HL-60/S4 (cell line): ENCODE data around the gene SH2D4B.

Experiments
- in situ Hi-C: fragments of 300-500 bp; cut with MboI; formaldehyde crosslinking; loops from 2 replicates; pipeline ENCODE4 v1.14.3; 2022; ENCODE audit warnings: low sequenced_read_pairs

Gene SH2D4B

GRCh38 chr10:80630324-80630723 is 92.6 kb downstream of the SH2D4B start:
- in situ Hi-C loops = no loop called here

GRCh38 chr10:80632742-80633141 is 95.0 kb downstream of the SH2D4B start:
- in situ Hi-C loops = no loop called here

GRCh38 chr10:80633383-80633860 is 95.7 kb downstream of the SH2D4B start:
- in situ Hi-C loops = no loop called here

- in situ Hi-C loops = no loop called here
Measured at GRCh38 chr10:80633910-80634309, 96.2 kb downstream of the SH2D4B start.

- in situ Hi-C loops = no loop called here
Measured at GRCh38 chr10:80642661-80643060, 105.0 kb downstream of the SH2D4B start.

GRCh38 chr10:80646366-80646765 is 108.7 kb downstream of the SH2D4B start:
- in situ Hi-C loops = no loop called here

GRCh38 chr10:80647173-80647833 is 109.6 kb downstream of the SH2D4B start:
- in situ Hi-C loops = no loop called here

DNA sequence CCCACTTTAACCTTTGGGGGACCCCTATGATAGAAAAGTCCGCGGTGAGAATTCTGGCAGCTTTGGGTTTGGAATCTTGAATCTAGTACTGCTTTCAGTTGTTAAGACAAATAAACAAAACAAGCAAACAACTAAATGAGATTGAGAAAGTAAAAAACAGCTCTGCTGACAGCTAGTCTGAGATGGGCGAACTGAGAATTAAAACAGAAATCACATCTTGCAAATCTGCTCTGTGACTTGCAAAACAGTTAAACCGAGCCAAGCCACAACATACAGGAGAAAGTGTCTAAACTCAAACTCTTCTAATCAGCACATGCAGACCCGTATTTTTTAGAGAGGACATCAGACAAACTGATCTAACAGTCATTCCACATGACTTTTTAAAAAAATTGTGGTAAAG is 110.4 kb downstream of the SH2D4B start:
- in situ Hi-C loops = no loop called here

GRCh38 chr10:80649183-80649582 is 111.5 kb downstream of the SH2D4B start:
- in situ Hi-C loops = no loop called here

GRCh38 chr10:80655898-80656297 is 118.2 kb downstream of the SH2D4B start:
- in situ Hi-C loops = loop anchor here (25.0 kb wide), 1 partner anchor 219 kb away; no protein-coding TSS in a partner anchor

DNA sequence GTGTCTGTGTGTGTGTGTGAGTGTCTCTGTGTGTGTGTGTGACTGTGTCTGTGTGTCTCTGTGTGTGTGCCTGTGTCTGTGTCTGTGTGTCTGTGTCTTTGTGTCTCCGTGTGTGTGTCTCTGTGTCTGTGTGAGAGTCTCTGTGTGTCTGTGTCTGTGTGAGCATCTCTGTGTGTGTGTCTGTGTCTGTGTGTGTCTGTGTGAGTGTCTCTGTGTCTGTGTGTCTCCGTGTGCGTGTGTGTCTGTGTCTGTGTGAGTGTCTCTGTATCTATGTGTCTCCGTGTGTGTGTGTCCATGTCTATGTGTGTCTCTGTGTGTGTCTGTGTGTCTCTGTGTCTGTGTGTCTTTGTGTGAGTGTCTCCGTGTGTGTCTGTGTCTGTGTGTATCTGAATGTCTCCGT is 120.4 kb downstream of the SH2D4B start:
- in situ Hi-C loops = loop anchor here (25.0 kb wide), 1 partner anchor 221 kb away; no protein-coding TSS in a partner anchor

DNA sequence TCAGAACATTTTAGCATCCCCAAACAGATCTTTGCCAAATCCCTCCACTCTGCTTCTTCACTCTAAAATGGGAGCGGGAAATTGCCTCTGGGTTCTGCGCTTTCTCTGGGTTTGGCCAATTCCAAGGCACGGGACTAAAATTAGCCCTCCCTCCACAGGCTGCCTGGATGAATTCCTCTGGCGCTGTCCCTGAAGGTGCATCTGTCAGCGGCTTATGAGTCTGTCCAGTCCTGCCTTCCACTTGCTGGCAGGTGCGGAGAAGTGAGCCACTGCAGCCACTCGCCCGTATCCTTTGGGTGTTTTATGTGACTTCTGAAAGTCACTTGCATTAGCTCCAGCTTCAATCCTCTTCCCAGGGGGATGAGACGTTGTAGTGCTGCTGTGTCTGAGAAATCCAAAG is 121.6 kb downstream of the SH2D4B start:
- in situ Hi-C loops = loop anchor here (25.0 kb wide), 1 partner anchor 222 kb away; no protein-coding TSS in a partner anchor

DNA sequence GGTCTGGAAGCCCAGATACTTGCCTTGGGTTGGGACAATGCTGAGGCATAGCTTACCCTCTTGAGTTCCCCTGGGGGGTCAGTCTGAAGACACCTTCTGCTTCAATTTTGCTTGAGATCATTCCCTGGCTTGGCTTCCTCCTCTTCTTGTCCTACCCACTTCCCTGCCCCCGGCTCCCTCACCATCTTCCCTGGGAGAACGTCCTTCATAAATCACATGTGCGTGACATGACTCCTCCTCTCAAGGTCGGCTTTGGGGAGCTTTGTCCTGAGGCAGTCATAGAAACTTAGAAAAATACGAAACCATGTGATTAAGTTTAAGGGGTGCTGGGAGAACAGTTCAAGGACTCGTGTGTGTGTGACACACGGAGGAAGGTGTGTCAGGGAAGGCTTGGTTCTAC is 122.6 kb downstream of the SH2D4B start:
- in situ Hi-C loops = loop anchor here (25.0 kb wide), 1 partner anchor 223 kb away; no protein-coding TSS in a partner anchor

DNA sequence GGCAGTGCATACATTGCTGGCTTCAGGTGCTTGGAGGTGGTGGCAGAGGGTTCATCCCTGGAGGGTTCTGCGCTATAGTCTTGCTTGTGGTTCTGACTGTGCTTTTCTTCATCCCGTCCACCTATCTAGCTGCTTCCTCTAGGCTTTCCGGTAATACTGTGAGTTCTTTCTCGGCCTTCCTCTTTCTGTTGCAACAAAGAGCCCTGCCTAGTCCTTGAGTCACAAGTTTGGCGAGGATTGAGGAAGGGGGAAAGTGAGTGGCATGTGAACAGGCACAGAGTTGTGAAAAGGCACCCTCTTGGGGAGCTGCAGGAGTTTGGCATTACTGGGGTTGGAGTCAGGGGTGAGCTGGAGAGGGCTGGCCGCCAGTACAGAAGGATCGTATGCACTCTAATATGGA is 123.0 kb downstream of the SH2D4B start:
- in situ Hi-C loops = loop anchor here (25.0 kb wide), 1 partner anchor 223 kb away; no protein-coding TSS in a partner anchor

- in situ Hi-C loops = loop anchor here (25.0 kb wide), 1 partner anchor 224 kb away; no protein-coding TSS in a partner anchor
Measured at GRCh38 chr10:80661526-80661925, 123.8 kb downstream of the SH2D4B start.

DNA sequence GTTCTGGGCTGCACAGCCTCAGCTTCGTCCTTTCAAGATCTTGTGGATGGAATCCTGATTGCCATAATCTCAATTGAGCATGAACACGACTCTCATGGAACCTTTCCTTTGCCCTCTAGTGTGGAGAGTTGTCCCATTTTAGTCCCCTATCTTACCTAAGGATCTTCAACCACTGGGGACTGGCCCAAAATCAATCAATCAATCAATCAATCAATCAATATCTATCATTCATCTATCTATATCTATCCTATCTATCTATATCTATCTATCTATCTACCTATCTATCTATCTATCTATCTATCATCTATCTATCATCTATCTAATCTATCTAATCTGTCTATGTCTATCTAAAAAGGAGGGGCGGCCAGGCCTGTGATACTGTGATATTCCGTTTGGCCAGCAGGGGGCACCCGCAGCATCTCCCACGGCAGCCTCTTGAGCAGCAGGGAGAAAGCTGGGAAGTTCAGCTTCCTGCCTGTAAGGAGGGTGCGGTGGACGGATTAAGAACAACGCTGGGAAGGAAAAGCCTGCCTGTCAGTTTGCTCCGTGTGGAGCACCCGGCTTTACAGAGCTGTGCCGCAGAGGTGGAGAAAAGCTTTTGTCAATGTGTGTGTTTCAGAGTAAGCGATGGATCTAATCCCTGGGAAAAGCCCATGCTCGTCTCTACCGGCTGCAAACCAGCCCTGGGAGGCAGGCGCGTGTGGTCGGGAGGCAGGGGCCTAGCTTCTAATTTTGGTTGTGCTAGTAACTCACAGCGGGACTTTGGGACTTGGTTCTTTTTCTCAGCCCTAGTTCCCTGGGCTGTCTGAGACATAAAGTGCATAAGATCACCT is 124.9 kb downstream of the SH2D4B start:
- in situ Hi-C loops = loop anchor here (25.0 kb wide), 1 partner anchor 225 kb away; no protein-coding TSS in a partner anchor

- in situ Hi-C loops = loop anchor here (25.0 kb wide), 1 partner anchor 227 kb away; no protein-coding TSS in a partner anchor
Measured at GRCh38 chr10:80664071-80664680, 126.5 kb downstream of the SH2D4B start.

DNA sequence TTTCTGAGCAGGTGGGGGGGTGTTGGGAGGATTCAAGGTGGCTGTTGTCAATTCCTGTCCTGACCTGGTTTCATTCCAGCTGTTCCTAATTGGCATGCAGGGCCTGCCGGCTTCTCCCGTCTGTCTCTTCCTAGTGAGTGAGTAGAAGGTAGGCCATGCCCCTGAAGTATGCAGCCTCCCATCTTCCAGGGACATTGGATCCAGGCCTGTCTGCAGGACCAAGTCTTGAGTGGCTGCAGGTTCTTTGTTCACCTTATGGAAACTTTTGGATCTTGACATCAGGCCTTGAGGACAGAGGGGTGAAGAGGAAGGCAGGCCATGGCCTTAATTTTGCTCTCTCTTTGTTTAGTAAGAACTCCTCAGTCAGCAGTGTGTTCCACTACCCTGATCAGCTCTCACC is 131.8 kb downstream of the SH2D4B start:
- in situ Hi-C loops = loop anchor here (25.0 kb wide), 1 partner anchor 232 kb away; no protein-coding TSS in a partner anchor

DNA sequence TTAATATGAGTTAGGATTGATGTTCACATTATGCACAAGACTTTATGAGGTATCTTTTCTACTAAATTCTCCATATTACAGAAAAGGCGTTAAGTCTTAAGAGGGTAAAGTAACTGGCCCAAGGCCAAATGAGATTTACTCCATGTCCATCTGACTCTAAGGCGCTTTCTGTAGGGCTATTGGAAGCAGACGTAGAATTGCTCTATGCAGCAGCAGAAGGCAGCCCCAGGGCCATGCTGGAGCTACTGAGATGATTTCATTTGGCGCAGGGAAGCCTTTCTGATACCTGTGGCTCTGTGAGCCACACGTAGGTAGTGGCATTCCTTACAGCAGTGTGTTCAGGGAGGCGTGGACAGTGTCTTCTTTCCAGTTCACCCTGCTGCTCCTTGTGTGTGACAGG is 133.1 kb downstream of the SH2D4B start:
- in situ Hi-C loops = loop anchor here (25.0 kb wide), 1 partner anchor 233 kb away; no protein-coding TSS in a partner anchor

GRCh38 chr10:80671847-80672246 is 134.1 kb downstream of the SH2D4B start:
- in situ Hi-C loops = loop anchor here (25.0 kb wide), 1 partner anchor 235 kb away; no protein-coding TSS in a partner anchor

- in situ Hi-C loops = loop anchor here (25.0 kb wide), 1 partner anchor 235 kb away; no protein-coding TSS in a partner anchor
Measured at GRCh38 chr10:80672613-80673012, 134.9 kb downstream of the SH2D4B start.
